ENCODE results near the gene OAS2.

The OAS2 gene

DNA sequence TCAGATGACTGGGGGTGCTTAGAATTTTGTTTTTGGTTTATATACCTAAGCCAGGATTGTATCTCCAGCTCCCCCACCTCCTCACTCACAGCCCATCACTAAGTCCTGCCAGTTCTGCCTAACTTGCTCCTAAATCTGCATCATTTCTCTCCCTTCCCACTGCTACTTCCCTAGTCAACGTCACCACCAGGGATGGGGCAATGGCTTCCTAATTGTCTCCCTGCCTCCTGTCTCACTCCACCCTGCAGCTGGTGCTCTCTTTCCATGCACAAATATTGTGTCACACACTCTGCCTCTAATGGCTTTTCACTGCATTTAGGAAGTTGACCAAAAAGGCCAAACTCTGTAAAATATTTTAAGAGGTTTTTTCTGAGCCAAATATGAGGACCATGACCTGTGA is 11.5 kb downstream of the OAS2 start:
- no peak for TF ChIP-seq EP300 (IDR thresholded peaks at IDR 0.05; ENCODE audit: borderline replicate concordance)
- no peak for TF ChIP-seq FOXM1 (IDR thresholded peaks at IDR 0.05; ENCODE audit: borderline replicate concordance, low read depth)
- TF ChIP-seq, protein P1, sequence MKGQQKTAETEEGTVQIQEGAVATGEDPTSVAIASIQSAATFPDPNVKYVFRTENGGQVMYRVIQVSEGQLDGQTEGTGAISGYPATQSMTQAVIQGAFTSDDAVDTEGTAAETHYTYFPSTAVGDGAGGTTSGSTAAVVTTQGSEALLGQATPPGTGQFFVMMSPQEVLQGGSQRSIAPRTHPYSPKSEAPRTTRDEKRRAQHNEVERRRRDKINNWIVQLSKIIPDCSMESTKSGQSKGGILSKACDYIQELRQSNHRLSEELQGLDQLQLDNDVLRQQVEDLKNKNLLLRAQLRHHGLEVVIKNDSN (IDR thresholded peaks at IDR 0.05), result no peak
- no peak for TF ChIP-seq RAD21 (IDR thresholded peaks at IDR 0.05; ENCODE audit: low read depth)
- TF ChIP-seq, protein P2, sequence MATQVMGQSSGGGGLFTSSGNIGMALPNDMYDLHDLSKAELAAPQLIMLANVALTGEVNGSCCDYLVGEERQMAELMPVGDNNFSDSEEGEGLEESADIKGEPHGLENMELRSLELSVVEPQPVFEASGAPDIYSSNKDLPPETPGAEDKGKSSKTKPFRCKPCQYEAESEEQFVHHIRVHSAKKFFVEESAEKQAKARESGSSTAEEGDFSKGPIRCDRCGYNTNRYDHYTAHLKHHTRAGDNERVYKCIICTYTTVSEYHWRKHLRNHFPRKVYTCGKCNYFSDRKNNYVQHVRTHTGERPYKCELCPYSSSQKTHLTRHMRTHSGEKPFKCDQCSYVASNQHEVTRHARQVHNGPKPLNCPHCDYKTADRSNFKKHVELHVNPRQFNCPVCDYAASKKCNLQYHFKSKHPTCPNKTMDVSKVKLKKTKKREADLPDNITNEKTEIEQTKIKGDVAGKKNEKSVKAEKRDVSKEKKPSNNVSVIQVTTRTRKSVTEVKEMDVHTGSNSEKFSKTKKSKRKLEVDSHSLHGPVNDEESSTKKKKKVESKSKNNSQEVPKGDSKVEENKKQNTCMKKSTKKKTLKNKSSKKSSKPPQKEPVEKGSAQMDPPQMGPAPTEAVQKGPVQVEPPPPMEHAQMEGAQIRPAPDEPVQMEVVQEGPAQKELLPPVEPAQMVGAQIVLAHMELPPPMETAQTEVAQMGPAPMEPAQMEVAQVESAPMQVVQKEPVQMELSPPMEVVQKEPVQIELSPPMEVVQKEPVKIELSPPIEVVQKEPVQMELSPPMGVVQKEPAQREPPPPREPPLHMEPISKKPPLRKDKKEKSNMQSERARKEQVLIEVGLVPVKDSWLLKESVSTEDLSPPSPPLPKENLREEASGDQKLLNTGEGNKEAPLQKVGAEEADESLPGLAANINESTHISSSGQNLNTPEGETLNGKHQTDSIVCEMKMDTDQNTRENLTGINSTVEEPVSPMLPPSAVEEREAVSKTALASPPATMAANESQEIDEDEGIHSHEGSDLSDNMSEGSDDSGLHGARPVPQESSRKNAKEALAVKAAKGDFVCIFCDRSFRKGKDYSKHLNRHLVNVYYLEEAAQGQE (IDR thresholded peaks at IDR 0.05; ENCODE audit: low read depth), result no peak
- no peak for TF ChIP-seq TEAD4 (IDR thresholded peaks at IDR 0.05)
- TF ChIP-seq TAF1 (IDR thresholded peaks at IDR 0.05; ENCODE audit: low read depth), result no peak
- TF ChIP-seq YY1 (IDR thresholded peaks at IDR 0.05; ENCODE audit: low read depth), result no peak
- TF ChIP-seq TCF12 (IDR thresholded peaks at IDR 0.05; ENCODE audit: low read depth), result no peak
- TF ChIP-seq CEBPB (IDR thresholded peaks at IDR 0.05), result no peak
- no peak for TF ChIP-seq MAX (IDR thresholded peaks at IDR 0.05)
- TF ChIP-seq CREB1 (IDR thresholded peaks at IDR 0.05; ENCODE audit: low read depth), result no peak
- TF ChIP-seq ZBTB7A (IDR thresholded peaks at IDR 0.05; ENCODE audit: low read depth), result no peak

DNA sequence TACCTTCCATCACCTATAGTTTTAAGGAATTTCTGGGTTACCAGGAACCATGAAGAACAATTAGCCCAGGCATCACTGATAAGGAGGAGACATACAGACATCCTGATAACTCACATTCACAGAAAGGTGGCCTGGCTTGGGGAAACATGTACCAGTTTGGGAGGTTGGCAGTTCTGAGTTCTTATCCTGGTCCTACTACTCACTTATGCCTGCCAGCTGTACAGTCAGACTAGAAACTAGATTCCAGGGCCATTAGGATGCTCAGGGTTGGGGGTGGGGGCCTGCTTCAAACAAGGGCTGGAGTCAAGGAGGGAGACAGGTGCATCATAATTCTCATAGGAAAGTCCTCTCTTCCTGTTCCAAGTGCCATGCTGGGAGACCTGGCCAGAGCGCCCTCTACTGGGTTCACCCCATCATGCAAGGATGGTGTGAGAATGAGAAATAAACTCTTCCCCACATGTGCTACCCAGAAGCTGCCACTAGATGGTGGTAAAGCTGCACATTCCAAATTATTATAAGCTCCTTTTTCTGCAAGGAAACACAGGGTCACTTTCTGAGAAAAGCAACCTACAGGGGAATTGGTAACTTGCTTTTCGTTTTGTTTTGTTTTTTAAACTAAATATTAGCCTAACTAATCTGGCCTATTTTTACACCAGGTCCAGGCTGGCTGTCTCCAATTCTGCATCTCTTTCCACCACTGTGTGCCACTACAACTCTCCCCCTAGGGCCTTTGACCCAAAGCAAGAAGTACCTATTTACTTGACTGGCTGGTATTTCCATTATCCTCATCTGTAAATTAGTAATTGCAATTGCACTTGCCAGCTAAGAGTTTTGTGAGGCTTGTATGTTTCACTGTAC is 14.5 kb downstream of the OAS2 start:
- TF ChIP-seq, protein P2 (IDR thresholded peaks at IDR 0.05; ENCODE audit: low read depth), result no peak
- TF ChIP-seq RAD21 (IDR thresholded peaks at IDR 0.05; ENCODE audit: low read depth) (peak; percentile 80), YY1 (IDR thresholded peaks at IDR 0.05; ENCODE audit: low read depth) (no peak), CEBPB (IDR thresholded peaks at IDR 0.05) (no peak)

- no peak for TF ChIP-seq NFIC (IDR thresholded peaks at IDR 0.05)
- TF ChIP-seq TCF12 (IDR thresholded peaks at IDR 0.05; ENCODE audit: low read depth), result no peak
- TF ChIP-seq FOXM1 (IDR thresholded peaks at IDR 0.05; ENCODE audit: borderline replicate concordance, low read depth), result no peak
- TF ChIP-seq, protein P1 (IDR thresholded peaks at IDR 0.05), result no peak
- no peak for TF ChIP-seq TAF1 (IDR thresholded peaks at IDR 0.05; ENCODE audit: low read depth)
These were observed 16.7 kb downstream of the OAS2 start for GRCh38 chr12:112995008-112995407.

GRCh38 chr12:112996501-112996900 is 18.2 kb downstream of the OAS2 start:
- TF ChIP-seq, protein P1 (IDR thresholded peaks at IDR 0.05), result no peak
- TF ChIP-seq CEBPB (IDR thresholded peaks at IDR 0.05), result no peak
- TF ChIP-seq EGR1 (IDR thresholded peaks at IDR 0.05), result no peak
- no peak for TF ChIP-seq TEAD4 (IDR thresholded peaks at IDR 0.05)
- TF ChIP-seq TAF1 (IDR thresholded peaks at IDR 0.05; ENCODE audit: low read depth), result no peak
- TF ChIP-seq CREB1 (IDR thresholded peaks at IDR 0.05; ENCODE audit: low read depth), result no peak
- TF ChIP-seq FOXM1 (IDR thresholded peaks at IDR 0.05; ENCODE audit: borderline replicate concordance, low read depth), result no peak
- no peak for TF ChIP-seq NFIC (IDR thresholded peaks at IDR 0.05)
- no peak for TF ChIP-seq MAX (IDR thresholded peaks at IDR 0.05)
- no peak for TF ChIP-seq EP300 (IDR thresholded peaks at IDR 0.05; ENCODE audit: borderline replicate concordance)
- no peak for TF ChIP-seq RAD21 (IDR thresholded peaks at IDR 0.05; ENCODE audit: low read depth)
- TF ChIP-seq YY1 (IDR thresholded peaks at IDR 0.05; ENCODE audit: low read depth), result no peak
- TF ChIP-seq, protein P2 (IDR thresholded peaks at IDR 0.05; ENCODE audit: low read depth), result no peak
- no peak for TF ChIP-seq ZBTB7A (IDR thresholded peaks at IDR 0.05; ENCODE audit: low read depth)
- TF ChIP-seq TCF12 (IDR thresholded peaks at IDR 0.05; ENCODE audit: low read depth), result no peak
